Measurements from ENCODE around the gene PACC1.

The PACC1 gene

GRCh38 chr1:212359794-212360479 lies 54.7 kb downstream of the PACC1 start:
- Histone ChIP-seq H3F3A (ENCODE audit: control insufficient read depth, insufficient read depth) (peaks cover 8% of the 10 kb centered on the region; the same call in 1 of the 2 replicates), H3K36me3 (ENCODE audit: control insufficient read depth, low read length) (peaks cover 69% of the 10 kb centered on the region), H3K9me2 (replicated peaks; ENCODE audit: control insufficient read depth, low read length) (no peaks in the 10 kb centered on the region), H3K4me1 (ENCODE audit: control insufficient read depth, low read length) (no peaks in the 10 kb centered on the region), H3K4me2 (ENCODE audit: low read length) (no peak overlapping the region), H3K79me2 (ENCODE audit: control insufficient read depth, low read length) (no peaks in the 10 kb centered on the region), H4K20me1 (ENCODE audit: control insufficient read depth, insufficient read depth, low read depth, low read length) (no peaks in the 10 kb centered on the region), H3K27ac (ENCODE audit: low read depth, low read length) (no peak overlapping the region), H3K27me3 (ENCODE audit: control insufficient read depth, low read length) (no peaks in the 10 kb centered on the region), H3K4me3 (ENCODE audit: low read length) (no peak overlapping the region), H3K9me3 (ENCODE audit: control insufficient read depth, insufficient read depth, low read length) (no peaks in the 10 kb centered on the region)
- TF ChIP-seq CTCF (IDR thresholded peaks at IDR 0.05; ENCODE audit: low read depth, low read length, poor library complexity, severe bottlenecking) (no peak), EZH2phosphoT487 (IDR thresholded peaks at IDR 0.05; ENCODE audit: borderline replicate concordance, low read length) (no peak)

GRCh38 chr1:212355230-212355969 lies 59.3 kb downstream of the PACC1 start:
- no peak overlapping the region for H3K4me3 ChIP-seq (ENCODE audit: low read length)
- no peak for TF ChIP-seq CTCF (IDR thresholded peaks at IDR 0.05; ENCODE audit: low read depth, low read length, poor library complexity, severe bottlenecking)
- no peak for TF ChIP-seq EZH2phosphoT487 (IDR thresholded peaks at IDR 0.05; ENCODE audit: borderline replicate concordance, low read length)
- no peak overlapping the region for H3K4me2 ChIP-seq (ENCODE audit: low read length)
- no peaks in the 10 kb centered on the region for H3K27me3 ChIP-seq (ENCODE audit: control insufficient read depth, low read length)
- peaks cover 57% of the 10 kb centered on the region for H3K36me3 ChIP-seq (ENCODE audit: control insufficient read depth, low read length)
- H3K9me2 ChIP-seq (replicated peaks; ENCODE audit: control insufficient read depth, low read length): no peaks in the 10 kb centered on the region
- H3K79me2 ChIP-seq (ENCODE audit: control insufficient read depth, low read length): no peaks in the 10 kb centered on the region
- no peaks in the 10 kb centered on the region for H4K20me1 ChIP-seq (ENCODE audit: control insufficient read depth, insufficient read depth, low read depth, low read length)
- H3K4me1 ChIP-seq (ENCODE audit: control insufficient read depth, low read length): no peaks in the 10 kb centered on the region
- no peak overlapping the region for H3K27ac ChIP-seq (ENCODE audit: low read depth, low read length)
- H3K9me3 ChIP-seq (ENCODE audit: control insufficient read depth, insufficient read depth, low read length): no peaks in the 10 kb centered on the region
- peaks cover 8% of the 10 kb centered on the region; the same call in 1 of the 2 replicates for H3F3A ChIP-seq (ENCODE audit: control insufficient read depth, insufficient read depth)

- no peaks in the 10 kb centered on the region for H4K20me1 ChIP-seq (ENCODE audit: control insufficient read depth, insufficient read depth, low read depth, low read length)
- H3K4me1 ChIP-seq (ENCODE audit: control insufficient read depth, low read length): no peaks in the 10 kb centered on the region
- TF ChIP-seq EZH2phosphoT487 (IDR thresholded peaks at IDR 0.05; ENCODE audit: borderline replicate concordance, low read length) (no peak), CTCF (IDR thresholded peaks at IDR 0.05; ENCODE audit: low read depth, low read length, poor library complexity, severe bottlenecking) (no peak)
- no peak overlapping the region for H3K27ac ChIP-seq (ENCODE audit: low read depth, low read length)
- no peak overlapping the region for H3K4me2 ChIP-seq (ENCODE audit: low read length)
- peaks cover 8% of the 10 kb centered on the region; the same call in 1 of the 2 replicates for H3F3A ChIP-seq (ENCODE audit: control insufficient read depth, insufficient read depth)
- H3K9me3 ChIP-seq (ENCODE audit: control insufficient read depth, insufficient read depth, low read length): no peaks in the 10 kb centered on the region
- peaks cover 50% of the 10 kb centered on the region for H3K36me3 ChIP-seq (ENCODE audit: control insufficient read depth, low read length)
- H3K9me2 ChIP-seq (replicated peaks; ENCODE audit: control insufficient read depth, low read length): no peaks in the 10 kb centered on the region
- no peaks in the 10 kb centered on the region for H3K27me3 ChIP-seq (ENCODE audit: control insufficient read depth, low read length)
- no peak overlapping the region for H3K4me3 ChIP-seq (ENCODE audit: low read length)
- H3K79me2 ChIP-seq (ENCODE audit: control insufficient read depth, low read length): no peaks in the 10 kb centered on the region
These were observed 60.2 kb downstream of the PACC1 start for GRCh38 chr1:212354464-212354863.
